ENCODE measurements around the gene NTM.
A peak's percentile ranks its signal among the peaks of the same experiment; 100 is the strongest.
"Not testable (repeated sequence)": the region's sequence is repeated elsewhere in the genome, so short reads cannot be mapped to it uniquely, and the experiment has no call there.

NTM gene

GRCh38 chr11:131486937-131487635 lies 116.7 kb downstream of the NTM start:
- DNase-seq (ENCODE audit: low read depth in 2 of 2): no peak
- no peak overlapping the region for H3K4me3 ChIP-seq (replicated peaks in 1 of 2; ENCODE audit: low read depth in 2 of 2, low read length in 2 of 2)
- no peak for TF ChIP-seq CTCF (IDR thresholded peaks at IDR 0.05; ENCODE audit: low read depth, low read length)

GRCh38 chr11:131488238-131488637 lies 117.8 kb downstream of the NTM start:
- TF ChIP-seq CTCF (IDR thresholded peaks at IDR 0.05; ENCODE audit: low read depth, low read length): no peak
- DNase-seq (ENCODE audit: low read depth in 2 of 2): no peak

GRCh38 chr11:131491503-131491902 lies 121.1 kb downstream of the NTM start:
- no peak overlapping the region for H3K4me3 ChIP-seq (replicated peaks in 1 of 2; ENCODE audit: low read depth in 2 of 2, low read length in 2 of 2)
- TF ChIP-seq CTCF (IDR thresholded peaks at IDR 0.05; ENCODE audit: low read depth, low read length): no peak
- peak; percentile 1 to 37 for DNase-seq (ENCODE audit: low read depth in 2 of 2)

More at GRCh38 chr11:131488238-131488637, 117.8 kb downstream of the NTM start:
- H3K4me3 ChIP-seq (replicated peaks in 1 of 2; ENCODE audit: low read depth in 2 of 2, low read length in 2 of 2): no peak overlapping the region

- peak in 1 of 2 donors; percentile 24 for DNase-seq (ENCODE audit: low read depth in 2 of 2)
- no peak overlapping the region for H3K4me3 ChIP-seq (replicated peaks in 1 of 2; ENCODE audit: low read depth in 2 of 2, low read length in 2 of 2)
- no peak for TF ChIP-seq CTCF (IDR thresholded peaks at IDR 0.05; ENCODE audit: low read depth, low read length)
Observed at GRCh38 chr11:131495423-131495822, 125.0 kb downstream of the NTM start.

GRCh38 chr11:131497686-131498085 lies 127.3 kb downstream of the NTM start:
- H3K4me3 ChIP-seq (replicated peaks in 1 of 2; ENCODE audit: low read depth in 2 of 2, low read length in 2 of 2): not testable (repeated sequence)

GRCh38 chr11:131498631-131499160 lies 128.3 kb downstream of the NTM start:
- no peak for DNase-seq (ENCODE audit: low read depth in 2 of 2)
- TF ChIP-seq CTCF (IDR thresholded peaks at IDR 0.05; ENCODE audit: low read depth, low read length): no peak
- H3K4me3 ChIP-seq (replicated peaks in 1 of 2; ENCODE audit: low read depth in 2 of 2, low read length in 2 of 2): no peak overlapping the region

More at GRCh38 chr11:131497686-131498085, 127.3 kb downstream of the NTM start:
- not testable (repeated sequence) for DNase-seq (ENCODE audit: low read depth in 2 of 2)

- DNase-seq (ENCODE audit: low read depth in 2 of 2): no peak
- TF ChIP-seq CTCF (IDR thresholded peaks at IDR 0.05; ENCODE audit: low read depth, low read length): no peak
- H3K4me3 ChIP-seq (replicated peaks in 1 of 2; ENCODE audit: low read depth in 2 of 2, low read length in 2 of 2): no peak overlapping the region
Observed at GRCh38 chr11:131499199-131499598, 128.8 kb downstream of the NTM start.
